Esophagus squamous epithelium (tissue), 4 donors: ENCODE data around the gene PSAT1.

Experiments used
- POLR2A ChIP-seq, 4 donors: fragments of 450-650 bp; IDR thresholded peaks; one replicate each; pipeline ENCODE4 v1.6.1; 2017; ENCODE audit warnings: antibody characterized with exemption in 4 of 4, mild to moderate bottlenecking in 4 of 4, moderate library complexity in 3 of 4
- TF ChIP-seq, protein P1 (sequence below), 6 experiments: fragments of 450-650 bp in 4 of 6; fragments of 200-600 bp in 2 of 6; sonication (generic) in 2 of 6; IDR thresholded peaks; one replicate each; pipeline ENCODE4 v1.5.1; 2016 to 2019; ENCODE audit warnings: antibody characterized with exemption in 6 of 6, mild to moderate bottlenecking in 4 of 6, moderate library complexity in 4 of 6

DNA sequence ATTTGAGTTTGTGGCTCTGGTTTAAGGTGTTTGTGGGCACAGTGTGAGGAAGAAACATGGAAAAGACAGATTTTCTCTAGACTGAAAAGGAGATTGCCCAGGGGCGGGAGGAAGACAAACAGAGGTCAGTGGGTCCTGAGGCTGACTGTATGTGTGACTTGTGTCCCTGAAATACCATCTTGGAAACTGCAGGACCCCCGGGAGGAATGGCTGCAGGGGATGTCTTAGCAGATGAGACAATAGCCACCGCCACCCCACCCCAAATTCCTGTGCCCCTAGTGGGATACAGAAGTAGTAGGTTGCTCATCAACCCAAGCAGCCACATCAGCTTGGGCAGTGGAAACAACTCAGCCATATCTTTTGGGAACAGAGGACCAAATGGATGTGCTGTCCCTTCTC, 1.7 kb upstream of the PSAT1 start:
- TF ChIP-seq POLR2A (IDR thresholded peaks at IDR 0.05) = no peak
- TF ChIP-seq, protein P1, sequence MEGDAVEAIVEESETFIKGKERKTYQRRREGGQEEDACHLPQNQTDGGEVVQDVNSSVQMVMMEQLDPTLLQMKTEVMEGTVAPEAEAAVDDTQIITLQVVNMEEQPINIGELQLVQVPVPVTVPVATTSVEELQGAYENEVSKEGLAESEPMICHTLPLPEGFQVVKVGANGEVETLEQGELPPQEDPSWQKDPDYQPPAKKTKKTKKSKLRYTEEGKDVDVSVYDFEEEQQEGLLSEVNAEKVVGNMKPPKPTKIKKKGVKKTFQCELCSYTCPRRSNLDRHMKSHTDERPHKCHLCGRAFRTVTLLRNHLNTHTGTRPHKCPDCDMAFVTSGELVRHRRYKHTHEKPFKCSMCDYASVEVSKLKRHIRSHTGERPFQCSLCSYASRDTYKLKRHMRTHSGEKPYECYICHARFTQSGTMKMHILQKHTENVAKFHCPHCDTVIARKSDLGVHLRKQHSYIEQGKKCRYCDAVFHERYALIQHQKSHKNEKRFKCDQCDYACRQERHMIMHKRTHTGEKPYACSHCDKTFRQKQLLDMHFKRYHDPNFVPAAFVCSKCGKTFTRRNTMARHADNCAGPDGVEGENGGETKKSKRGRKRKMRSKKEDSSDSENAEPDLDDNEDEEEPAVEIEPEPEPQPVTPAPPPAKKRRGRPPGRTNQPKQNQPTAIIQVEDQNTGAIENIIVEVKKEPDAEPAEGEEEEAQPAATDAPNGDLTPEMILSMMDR (IDR thresholded peaks at IDR 0.05) = no peak
